Measurements from ENCODE around the gene RSAD2.

- TF ChIP-seq CTCF (IDR thresholded peaks at IDR 0.05) (no peak), POLR2A (IDR thresholded peaks at IDR 0.05) (no peak)
These were observed 48.6 kb downstream of the RSAD2 start for GRCh38 chr2:6926071-6926732.
